Hematopoietic multipotent progenitor cell (in vitro differentiated cells): ENCODE measurements around the gene MIF. TPM values are rescaled to one million over a fixed set of nuclear protein-coding genes. Genes with fewer than 3 reads are reported as not detected.
"Not testable (repeated sequence)": the region's sequence is repeated elsewhere in the genome, so short reads cannot be mapped to it uniquely, and the experiment has no call there.

Experiments used
- DNase-seq, 3 donors: peaks; one replicate each; pipeline ENCODE4 v3.0.0-alpha.2; 2011 to 2015; ENCODE audit warnings: low read depth in 2 of 3, low spot score in 2 of 3
- small RNA-seq: library from RNA; depleted of rRNA; stranded (forward); fragments of <200 nt; gene quantifications from one replicate; pipeline ENCODE3, GENCODE V24; 2012
- total RNA-seq: library from RNA; depleted of rRNA; stranded (reverse); fragments of >200 nt; gene quantifications from one replicate; pipeline ENCODE4 v1.2.3, GENCODE V29; 2012

The MIF gene
- total RNA-seq, 1 donor = 243 TPM

DNA sequence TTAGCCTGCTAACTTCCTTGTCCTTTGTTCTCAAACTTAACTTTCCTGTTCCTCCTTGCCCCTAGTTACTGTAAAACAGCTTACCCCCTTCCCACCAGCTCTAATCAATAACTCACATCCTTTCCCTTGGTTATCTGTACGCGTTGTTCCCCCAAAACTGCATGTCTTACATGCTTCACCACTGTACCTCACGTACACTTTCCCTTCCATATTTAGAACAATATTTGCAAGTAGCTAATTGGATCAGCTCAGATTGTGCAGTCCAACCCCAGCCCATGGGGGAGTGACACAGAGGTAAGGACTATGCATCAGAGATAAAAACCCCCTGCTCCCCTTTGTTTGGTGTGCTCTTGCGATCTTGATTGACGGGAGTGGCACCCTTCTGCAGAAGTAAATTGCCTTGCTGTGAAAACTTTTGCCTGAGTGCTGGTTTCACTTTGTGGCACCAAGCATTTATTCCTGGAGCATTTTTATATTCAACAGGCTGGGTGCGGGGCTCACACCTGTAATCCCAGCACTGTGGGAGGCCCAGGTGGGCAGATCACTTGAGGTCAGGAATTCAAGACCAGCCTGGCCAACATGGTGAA is 30.9 kb downstream of the MIF start:
- peak in 1 of 3 donors; percentile 11 for DNase-seq

DNA sequence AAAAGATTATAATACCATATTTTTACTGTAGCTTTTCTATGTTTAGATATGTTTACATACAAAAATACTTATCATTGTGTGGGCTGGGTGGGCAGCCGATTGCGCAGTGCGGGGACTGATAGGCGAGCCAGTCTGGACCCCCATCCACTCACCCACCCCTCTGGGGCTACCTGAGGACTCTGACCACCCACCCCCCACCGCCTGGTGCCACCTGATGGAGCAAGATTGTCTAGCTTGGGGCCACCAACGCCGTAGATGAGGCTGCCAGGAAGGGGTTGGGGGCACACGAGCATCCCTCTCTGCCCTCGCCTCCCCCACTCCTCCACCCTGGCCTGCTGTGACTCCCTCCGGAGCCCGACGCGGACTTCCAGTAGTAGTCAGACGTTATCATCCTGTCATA is 32.4 kb downstream of the MIF start:
- DNase-seq = no peak

DNA sequence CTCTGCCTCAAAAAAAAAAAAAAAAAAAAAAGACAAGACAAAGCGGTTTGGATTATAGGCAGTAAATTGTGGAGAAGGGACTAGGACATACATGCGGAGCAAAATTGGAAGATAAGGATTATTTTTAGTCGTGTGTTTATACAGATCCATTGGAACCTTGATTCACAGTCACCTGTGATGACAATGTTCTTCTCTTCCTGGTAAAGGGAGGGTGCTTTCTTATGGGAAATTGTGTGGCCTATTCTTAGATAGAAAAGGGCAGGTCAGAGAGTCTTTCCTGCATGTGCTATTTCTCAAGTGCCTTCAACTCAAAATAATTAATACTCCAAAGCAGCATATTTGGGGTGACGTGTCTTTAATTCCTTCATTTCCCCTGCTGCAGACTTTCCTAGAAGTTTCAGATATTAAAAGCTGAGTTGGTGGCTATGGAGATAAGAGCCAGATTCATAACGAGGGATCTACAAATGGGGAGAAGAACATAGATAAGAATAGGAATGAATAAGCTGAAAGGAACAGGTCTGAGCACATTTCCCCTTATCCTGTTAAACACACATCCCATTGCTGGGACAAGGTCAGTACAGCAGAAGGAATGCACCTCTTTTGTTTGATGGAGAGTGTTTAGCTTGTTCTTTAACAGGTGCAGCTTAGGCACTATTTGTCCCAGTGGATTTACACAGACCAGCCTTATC is 44.3 kb downstream of the MIF start:
- no peak for DNase-seq

DNA sequence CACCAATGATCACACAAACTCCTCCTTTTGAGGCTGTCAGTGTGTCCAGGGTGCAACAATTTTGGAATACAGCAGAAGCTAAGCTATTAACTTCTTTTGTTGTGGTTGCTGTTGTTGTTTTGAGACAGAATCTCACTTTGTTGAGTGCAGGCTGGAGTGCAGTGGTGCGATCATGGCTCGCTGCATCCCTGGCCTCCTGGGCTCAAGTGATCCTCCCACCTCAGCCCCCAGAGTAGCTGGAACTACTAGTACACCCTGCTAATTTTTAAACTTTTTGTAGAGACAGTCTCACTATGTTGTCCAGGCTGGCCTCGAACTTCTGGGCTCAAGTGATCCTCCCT is 44.8 kb downstream of the MIF start:
- DNase-seq = no peak

DNA sequence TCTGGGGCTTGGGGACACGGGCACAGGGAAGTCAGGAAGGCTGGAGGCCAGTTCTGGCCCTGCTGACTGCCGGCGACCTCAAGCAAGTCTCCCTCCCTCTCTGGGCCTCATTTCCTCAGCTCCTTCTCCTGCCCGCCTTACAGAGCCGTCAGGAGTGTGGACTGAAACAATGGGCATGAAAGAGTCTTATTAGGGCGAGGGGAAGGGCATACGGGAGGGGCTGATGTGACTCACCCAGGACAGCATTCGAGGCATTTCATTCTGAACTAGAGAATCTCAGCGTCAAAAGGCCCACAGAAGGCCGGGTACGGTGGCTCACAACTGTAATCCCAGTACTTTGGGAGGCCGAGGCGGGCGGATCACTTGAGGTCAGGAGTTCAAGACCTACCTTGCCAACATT is 46.0 kb downstream of the MIF start:
- DNase-seq = not testable (repeated sequence)

Small RNAs within 50 kb of the gene (small RNA-seq; reads per million reads assigned to genes)
- gene RN7SL268P = not detected

Other genes with a start within 250 kb of the MIF start
- gene RGL4, start 203.4 kb upstream of the MIF start, total RNA-seq = 12.1 TPM
- gene ZNF70, start 143.3 kb upstream of the MIF start, total RNA-seq = 9.7 TPM
- gene VPREB3, start 140.0 kb upstream of the MIF start, total RNA-seq = 2.2 TPM
- gene C22orf15, start 131.4 kb upstream of the MIF start, total RNA-seq = 1.6 TPM
- gene CHCHD10, start 126.4 kb upstream of the MIF start, total RNA-seq = 11.0 TPM
- gene MMP11, start 121.5 kb upstream of the MIF start, total RNA-seq = 3.2 TPM
- 65.4 TPM for gene SMARCB1, start 107.4 kb upstream of the MIF start, total RNA-seq
- 6.7 TPM for gene DERL3, start 55.4 kb upstream of the MIF start, total RNA-seq
- gene SLC2A11, start 36.5 kb upstream of the MIF start, total RNA-seq = 16.7 TPM
- gene GSTT2B, start 66.8 kb downstream of the MIF start, total RNA-seq = 0.54 TPM
- gene DDTL, start 72.5 kb downstream of the MIF start, total RNA-seq = 4.0 TPM
- 202 TPM for gene DDT, start 80.1 kb downstream of the MIF start, total RNA-seq
- gene GSTT2, start 85.8 kb downstream of the MIF start, total RNA-seq = not detected
- not detected for gene GSTT4, start 111.1 kb downstream of the MIF start, total RNA-seq
- gene CABIN1, start 116.9 kb downstream of the MIF start, total RNA-seq = 121 TPM